ENCODE results near the gene PSMD10. TPM values are rescaled to one million over a fixed set of nuclear protein-coding genes. Genes with fewer than 3 reads are reported as not detected.

The PSMD10 gene
- total and polyA plus RNA-seq, 4 donors = 82.4 to 94.5 (median 87.9) TPM

- Histone ChIP-seq H3K36me3 (ENCODE audit: control insufficient read depth, insufficient read depth, low read length) (peaks cover 4% of the 10 kb centered on the region), H3K27ac (ENCODE audit: low read depth, low read length) (no peak overlapping the region), H3K4me3 (ENCODE audit: low read depth, low read length) (no peak overlapping the region), H3K4me1 (ENCODE audit: control insufficient read depth, insufficient read depth, low read length) (peaks cover 4% of the 10 kb centered on the region), H3K27me3 (ENCODE audit: control insufficient read depth, insufficient read depth, low read length) (peaks cover 2% of the 10 kb centered on the region), H3K9me3 (ENCODE audit: control insufficient read depth, insufficient read depth, low read length) (no peaks in the 10 kb centered on the region)
- no CpG with 5 or more reads among the region's 1 CpG for WGBS (ENCODE audit: insufficient coverage)
- no peak for DNase-seq (ENCODE audit: low read depth in 4 of 6, low spot score in 6 of 6)
Measured at GRCh38 chrX:108088511-108088910, 2.8 kb downstream of the PSMD10 start.

GRCh38 chrX:108087792-108088191 lies 3.5 kb downstream of the PSMD10 start:
- peaks cover 2% of the 10 kb centered on the region for H3K27me3 ChIP-seq (ENCODE audit: control insufficient read depth, insufficient read depth, low read length)
- H3K4me1 ChIP-seq (ENCODE audit: control insufficient read depth, insufficient read depth, low read length) = peaks cover 4% of the 10 kb centered on the region
- no peak for DNase-seq (ENCODE audit: low read depth in 4 of 6, low spot score in 6 of 6)
- no peaks in the 10 kb centered on the region for H3K9me3 ChIP-seq (ENCODE audit: control insufficient read depth, insufficient read depth, low read length)
- H3K27ac ChIP-seq (ENCODE audit: low read depth, low read length) = no peak overlapping the region
- WGBS (ENCODE audit: insufficient coverage) = 80% methylated on average over 1 of the region's 6 CpGs
- H3K4me3 ChIP-seq (ENCODE audit: low read depth, low read length) = no peak overlapping the region
- peaks cover 4% of the 10 kb centered on the region for H3K36me3 ChIP-seq (ENCODE audit: control insufficient read depth, insufficient read depth, low read length)

DNA sequence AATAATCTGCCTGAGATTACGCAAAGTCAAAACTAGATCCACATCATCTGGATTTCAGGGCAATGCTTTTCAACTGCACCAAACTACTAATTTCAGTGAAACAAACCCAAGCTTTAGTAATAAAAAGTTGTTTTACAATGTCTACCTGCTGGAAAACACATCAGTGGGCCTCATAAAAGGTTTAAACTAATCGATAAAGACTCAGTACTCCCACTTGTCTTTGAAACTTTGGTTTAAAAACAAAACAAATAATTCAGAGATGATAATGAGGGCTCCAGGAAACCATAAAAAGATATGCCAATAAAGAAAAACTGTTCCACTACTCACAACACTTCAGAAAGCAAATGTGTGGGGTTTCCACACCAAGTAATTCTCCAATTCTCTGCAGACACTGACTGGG lies 10.2 kb downstream of the PSMD10 start:
- WGBS (ENCODE audit: insufficient coverage) = no CpG with 5 or more reads among the region's 2 CpGs
- H3K27me3 ChIP-seq (ENCODE audit: control insufficient read depth, insufficient read depth, low read length) = peaks cover 9% of the 10 kb centered on the region
- DNase-seq (ENCODE audit: low read depth in 4 of 6, low spot score in 6 of 6) = no peak
- no peaks in the 10 kb centered on the region for H3K9me3 ChIP-seq (ENCODE audit: control insufficient read depth, insufficient read depth, low read length)
- no peaks in the 10 kb centered on the region for H3K36me3 ChIP-seq (ENCODE audit: control insufficient read depth, insufficient read depth, low read length)
- no peak overlapping the region for H3K4me3 ChIP-seq (ENCODE audit: low read depth, low read length)
- no peaks in the 10 kb centered on the region for H3K4me1 ChIP-seq (ENCODE audit: control insufficient read depth, insufficient read depth, low read length)
- no peak overlapping the region for H3K27ac ChIP-seq (ENCODE audit: low read depth, low read length)

GRCh38 chrX:108072746-108073145 lies 18.6 kb downstream of the PSMD10 start:
- Histone ChIP-seq H3K9me3 (ENCODE audit: control insufficient read depth, insufficient read depth, low read length) (no peaks in the 10 kb centered on the region), H3K36me3 (ENCODE audit: control insufficient read depth, insufficient read depth, low read length) (no peaks in the 10 kb centered on the region), H3K4me3 (ENCODE audit: low read depth, low read length) (no peak overlapping the region), H3K27ac (ENCODE audit: low read depth, low read length) (no peak overlapping the region), H3K4me1 (ENCODE audit: control insufficient read depth, insufficient read depth, low read length) (no peaks in the 10 kb centered on the region), H3K27me3 (ENCODE audit: control insufficient read depth, insufficient read depth, low read length) (peaks cover 10% of the 10 kb centered on the region)
- WGBS (ENCODE audit: insufficient coverage) = 75% methylated on average over 1 of the region's 5 CpGs
- no peak for DNase-seq (ENCODE audit: low read depth in 4 of 6, low spot score in 6 of 6)

- no peaks in the 10 kb centered on the region for H3K36me3 ChIP-seq (ENCODE audit: control insufficient read depth, insufficient read depth, low read length)
- no peak overlapping the region for H3K27ac ChIP-seq (ENCODE audit: low read depth, low read length)
- H3K27me3 ChIP-seq (ENCODE audit: control insufficient read depth, insufficient read depth, low read length) = peaks cover 10% of the 10 kb centered on the region
- no peak overlapping the region for H3K4me3 ChIP-seq (ENCODE audit: low read depth, low read length)
- DNase-seq (ENCODE audit: low read depth in 4 of 6, low spot score in 6 of 6) = no peak
- H3K9me3 ChIP-seq (ENCODE audit: control insufficient read depth, insufficient read depth, low read length) = no peaks in the 10 kb centered on the region
- no CpG with 5 or more reads among the region's 1 CpG for WGBS (ENCODE audit: insufficient coverage)
- H3K4me1 ChIP-seq (ENCODE audit: control insufficient read depth, insufficient read depth, low read length) = no peaks in the 10 kb centered on the region
Measured at GRCh38 chrX:108071578-108071977, 19.8 kb downstream of the PSMD10 start.

- no peak for DNase-seq (ENCODE audit: low read depth in 4 of 6, low spot score in 6 of 6)
- no peaks in the 10 kb centered on the region for H3K4me1 ChIP-seq (ENCODE audit: control insufficient read depth, insufficient read depth, low read length)
- no peak overlapping the region for H3K4me3 ChIP-seq (ENCODE audit: low read depth, low read length)
- no peaks in the 10 kb centered on the region for H3K36me3 ChIP-seq (ENCODE audit: control insufficient read depth, insufficient read depth, low read length)
- H3K27me3 ChIP-seq (ENCODE audit: control insufficient read depth, insufficient read depth, low read length) = peaks cover 11% of the 10 kb centered on the region
- H3K9me3 ChIP-seq (ENCODE audit: control insufficient read depth, insufficient read depth, low read length) = no peaks in the 10 kb centered on the region
- no peak overlapping the region for H3K27ac ChIP-seq (ENCODE audit: low read depth, low read length)
- no CpG with 5 or more reads among the region's 4 CpGs for WGBS (ENCODE audit: insufficient coverage)
Measured at GRCh38 chrX:108070891-108071290, 20.5 kb downstream of the PSMD10 start.

GRCh38 chrX:108068121-108068520 lies 23.2 kb downstream of the PSMD10 start:
- Histone ChIP-seq H3K27me3 (ENCODE audit: control insufficient read depth, insufficient read depth, low read length) (peaks cover 21% of the 10 kb centered on the region), H3K36me3 (ENCODE audit: control insufficient read depth, insufficient read depth, low read length) (no peaks in the 10 kb centered on the region), H3K9me3 (ENCODE audit: control insufficient read depth, insufficient read depth, low read length) (no peaks in the 10 kb centered on the region), H3K27ac (ENCODE audit: low read depth, low read length) (no peak overlapping the region), H3K4me3 (ENCODE audit: low read depth, low read length) (no peak overlapping the region), H3K4me1 (ENCODE audit: control insufficient read depth, insufficient read depth, low read length) (no peaks in the 10 kb centered on the region)
- 44% methylated on average over 1 of the region's 1 CpG for WGBS (ENCODE audit: insufficient coverage)
- no peak for DNase-seq (ENCODE audit: low read depth in 4 of 6, low spot score in 6 of 6)

DNA sequence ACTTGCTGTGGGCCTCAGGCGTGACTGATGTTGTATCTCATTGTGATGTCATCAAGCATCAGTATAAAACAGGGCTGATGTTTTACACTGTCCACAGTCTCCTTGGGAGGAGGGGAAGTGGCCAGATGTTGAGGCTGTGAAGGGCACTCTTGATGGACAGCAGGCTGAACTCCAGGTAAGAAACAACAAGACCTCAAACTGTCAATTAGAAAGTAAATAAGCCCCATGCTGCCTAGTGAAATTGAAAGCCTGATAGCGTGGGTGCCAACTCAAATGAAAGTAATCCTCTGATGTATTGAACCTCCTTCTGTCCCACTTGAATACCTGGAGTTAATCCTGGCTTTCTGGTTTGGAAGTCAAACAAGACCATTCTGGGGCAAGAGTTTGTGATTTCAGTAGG lies 26.7 kb downstream of the PSMD10 start:
- H3K27me3 ChIP-seq (ENCODE audit: control insufficient read depth, insufficient read depth, low read length) = peaks cover 23% of the 10 kb centered on the region

GRCh38 chrX:108064001-108064400 lies 27.3 kb downstream of the PSMD10 start:
- Histone ChIP-seq H3K27ac (ENCODE audit: low read depth, low read length) (no peak overlapping the region), H3K9me3 (ENCODE audit: control insufficient read depth, insufficient read depth, low read length) (no peaks in the 10 kb centered on the region), H3K4me3 (ENCODE audit: low read depth, low read length) (no peak overlapping the region), H3K4me1 (ENCODE audit: control insufficient read depth, insufficient read depth, low read length) (no peaks in the 10 kb centered on the region), H3K36me3 (ENCODE audit: control insufficient read depth, insufficient read depth, low read length) (no peaks in the 10 kb centered on the region), H3K27me3 (ENCODE audit: control insufficient read depth, insufficient read depth, low read length) (peaks cover 22% of the 10 kb centered on the region)
- no peak for DNase-seq (ENCODE audit: low read depth in 4 of 6, low spot score in 6 of 6)
- whole genome bisulfite sequencing (ENCODE audit: insufficient coverage) = no CpG with 5 or more reads among the region's 1 CpG

More for the DNA sequence above, 26.7 kb downstream of the PSMD10 start:
- DNase-seq (ENCODE audit: low read depth in 4 of 6, low spot score in 6 of 6) = no peak
- Histone ChIP-seq H3K27ac (ENCODE audit: low read depth, low read length) (no peak overlapping the region), H3K4me1 (ENCODE audit: control insufficient read depth, insufficient read depth, low read length) (no peaks in the 10 kb centered on the region), H3K4me3 (ENCODE audit: low read depth, low read length) (no peak overlapping the region), H3K9me3 (ENCODE audit: control insufficient read depth, insufficient read depth, low read length) (no peaks in the 10 kb centered on the region), H3K36me3 (ENCODE audit: control insufficient read depth, insufficient read depth, low read length) (no peaks in the 10 kb centered on the region)
- WGBS (ENCODE audit: insufficient coverage) = 75% methylated on average over 1 of the region's 2 CpGs

DNA sequence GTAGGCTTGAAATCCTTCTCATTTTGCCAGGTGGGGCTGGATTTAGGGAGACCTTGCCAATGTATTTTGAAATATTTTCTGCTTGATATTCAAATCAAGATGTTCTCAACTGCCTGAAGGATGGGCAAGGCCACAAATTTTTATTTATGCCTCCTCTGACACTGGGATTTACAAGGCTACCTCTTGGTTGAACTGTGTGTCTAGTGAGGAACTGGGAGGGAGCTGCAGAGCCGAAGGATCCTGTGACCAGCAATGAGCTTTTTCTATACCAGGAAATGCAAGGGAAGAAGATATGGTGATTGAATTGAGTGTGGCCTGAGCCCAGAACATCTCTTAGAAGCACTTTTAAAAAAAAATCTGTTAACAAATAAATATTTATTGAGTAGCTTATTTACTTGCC lies 31.5 kb downstream of the PSMD10 start:
- Histone ChIP-seq H3K27ac (ENCODE audit: low read depth, low read length) (no peak overlapping the region), H3K4me3 (ENCODE audit: low read depth, low read length) (no peak overlapping the region), H3K36me3 (ENCODE audit: control insufficient read depth, insufficient read depth, low read length) (no peaks in the 10 kb centered on the region), H3K4me1 (ENCODE audit: control insufficient read depth, insufficient read depth, low read length) (no peaks in the 10 kb centered on the region), H3K27me3 (ENCODE audit: control insufficient read depth, insufficient read depth, low read length) (peaks cover 19% of the 10 kb centered on the region), H3K9me3 (ENCODE audit: control insufficient read depth, insufficient read depth, low read length) (no peaks in the 10 kb centered on the region)
- WGBS (ENCODE audit: insufficient coverage) = no CpG with 5 or more reads among the region's 1 CpG
- no peak for DNase-seq (ENCODE audit: low read depth in 4 of 6, low spot score in 6 of 6)
